Medulla oblongata (tissue), 1 donor: ENCODE results near the gene PRPS2.

Experiments used
- DNase-seq: peaks from one replicate; pipeline ENCODE4 v3.0.0-alpha.2; 2015; ENCODE audit errors: extremely low spot score

Gene PRPS2

GRCh38 chrX:12814420-12814819 lies 23.2 kb downstream of the PRPS2 start:
- DNase-seq: peak; percentile 76

GRCh38 chrX:12817528-12817927 lies 26.3 kb downstream of the PRPS2 start:
- no peak for DNase-seq

- no peak for DNase-seq
These were observed 28.0 kb downstream of the PRPS2 start for GRCh38 chrX:12819222-12819621.

GRCh38 chrX:12820737-12821136 lies 29.5 kb downstream of the PRPS2 start:
- no peak for DNase-seq

- no peak for DNase-seq
These were observed 33.7 kb downstream of the PRPS2 start for GRCh38 chrX:12824944-12825343.

GRCh38 chrX:12825801-12826200 lies 34.6 kb downstream of the PRPS2 start:
- DNase-seq: no peak

- DNase-seq: no peak
These were observed 52.0 kb downstream of the PRPS2 start for GRCh38 chrX:12843061-12843667.

- no peak for DNase-seq
These were observed 52.6 kb downstream of the PRPS2 start for GRCh38 chrX:12843668-12844279.

- no peak for DNase-seq
These were observed 53.1 kb downstream of the PRPS2 start for GRCh38 chrX:12844319-12844718.

GRCh38 chrX:12865359-12865758 lies 74.1 kb downstream of the PRPS2 start:
- DNase-seq: peak; percentile 19

- no peak for DNase-seq
These were observed 75.5 kb downstream of the PRPS2 start, which contains the start of gene TLR7 for GRCh38 chrX:12866451-12867377. TSS of gene TLR7 (plus strand) at chrX:12867072. CDS start at chrX:12867579, 507 bp downstream.

GRCh38 chrX:12867685-12868084 lies 76.5 kb downstream of the PRPS2 start:
- DNase-seq: no peak

- no peak for DNase-seq
These were observed 77.5 kb downstream of the PRPS2 start for GRCh38 chrX:12868747-12869146.

- DNase-seq: no peak
These were observed 80.0 kb downstream of the PRPS2 start for GRCh38 chrX:12871257-12871656.

- DNase-seq: no peak
These were observed 81.5 kb downstream of the PRPS2 start for GRCh38 chrX:12872741-12873140.
